Heart left ventricle (tissue), 16 donors: Measurements from ENCODE around the gene TPST2. TPM values are rescaled to one million over a fixed set of nuclear protein-coding genes. Genes with fewer than 3 reads are reported as not detected.
A peak's percentile ranks its signal among the peaks of the same experiment; 100 is the strongest.

ENCODE experiments used
- ATAC-seq, 4 donors: fragments of 200-7000 bp; cut with Tn5 transposase; one replicate each; pipeline ENCODE4 v1.9.1; 2020 to 2022; ENCODE audit warnings: moderate library complexity in 4 of 4, mild to moderate bottlenecking in 3 of 4, moderate number of reproducible peaks in 1 of 4
- DNase-seq, 5 donors: peaks; one replicate each; pipeline ENCODE4 v3.0.0-alpha.2; 2020
- H3K27ac ChIP-seq, 12 donors: fragments of 200-600 bp; sonication (generic) in 4 of 12; one replicate each; pipeline versions ENCODE4 v1.5.0 to v1.8.0; 2016 to 2022; ENCODE audit warnings: mild to moderate bottlenecking in 2 of 12
- H3K27me3 ChIP-seq, 9 donors: fragments of 200-600 bp; sonication (generic) in 2 of 9; one replicate each; pipeline versions ENCODE4 v1.5.1 to v1.8.0; 2016 to 2022; ENCODE audit warnings: mild to moderate bottlenecking in 3 of 9
- H3K36me3 ChIP-seq, 9 donors: fragments of 200-600 bp; sonication (generic) in 2 of 9; one replicate each; pipeline versions ENCODE4 v1.5.0 to v1.8.0; 2018 to 2022; ENCODE audit warnings: mild to moderate bottlenecking in 2 of 9
- H3K4me1 ChIP-seq, 12 donors: fragments of 200-600 bp; sonication (generic) in 4 of 12; one replicate each; pipeline versions ENCODE4 v1.5.0 to v1.8.0; 2016 to 2022; ENCODE audit warnings: mild to moderate bottlenecking in 3 of 12
- H3K4me3 ChIP-seq, 12 donors: fragments of 200-600 bp; sonication (generic) in 4 of 12; one replicate each; pipeline versions ENCODE4 v1.5.0 to v1.8.0; 2017 to 2022; ENCODE audit warnings: mild to moderate bottlenecking in 9 of 12, moderate library complexity in 4 of 12
- H3K9me3 ChIP-seq, 12 donors: fragments of 200-600 bp; sonication (generic) in 4 of 12; one replicate each; pipeline versions ENCODE4 v1.5.0 to v1.8.0; 2016 to 2022; ENCODE audit warnings: mild to moderate bottlenecking in 1 of 12
- CTCF ChIP-seq, 12 donors: fragments of 200-600 bp; sonication (generic) in 4 of 12; IDR thresholded peaks; one replicate each; pipeline versions ENCODE4 v1.5.0 to v1.8.0; 2018 to 2022; ENCODE audit warnings: antibody characterized with exemption in 12 of 12, mild to moderate bottlenecking in 5 of 12
- POLR2A ChIP-seq, 2 donors: fragments of 450-650 bp; IDR thresholded peaks; one replicate each; pipeline ENCODE4 v1.6.1; 2017; ENCODE audit warnings: antibody characterized with exemption in 2 of 2, mild to moderate bottlenecking in 2 of 2, moderate library complexity in 2 of 2
- WGBS, 4 donors: extraction: QIAGEN DNeasy Blood & Tissue Kit in 2 of 4; methylation state at CpG; one replicate each; pipeline versions ENCODE4 v1.1.5 to v1.1.7; 2013 to 2018; 5-methylcytosine and 5-hydroxymethylcytosine counted together
- intact Hi-C, 10 donors: fragments of 100-400 bp; cut with DNase I; formaldehyde crosslinking; loops; one replicate each; pipeline versions ENCODE4 v1.11.1 to v1.14.2; 2022
- polyA plus RNA-seq, 2 donors: library from polyadenylated mRNA; stranded (reverse); fragments of 200-250 nt; gene quantifications; one replicate each; pipeline ENCODE4 v1.2.3, GENCODE V29; 2013
- total RNA-seq, 9 donors: library from RNA; depleted of rRNA in 2 of 9; stranded (reverse); fragments of >200 nt in 2 of 9; fragmentation: NEBNext Ultra II Directional in 3 of 9; extraction: Animal tissue kit (Norgen Biotek cat#: 25700) in 3 of 9; gene quantifications; one replicate each; pipeline versions ENCODE4 v1.1.0 to v1.2.4, GENCODE V29; 2016 to 2023
- donor health status: ischemic (EF 13 %, LVEDD 7.1; RV severe dilation, severe dysfunction).
- donor health status: healthy with polysubstance abuse.
- donor health status: DM: no; HTN: yes; CAD: no.
- donor health status: DM: no; HTN: no; CAD: no.
- donor health status: ischemic (EF 25% LVEDD 6.9; RV normal size, moderate dysfunction).
- donor health status: ischemic (EF 25% LVEDD 5.7; RV mildly dilated, moderate dysfunction).
- donor health status: healthy.
- donor health status: DM: yes; HTN: yes; CAD: no.
- donor health status: ischemic (EF 35%, LVEDD 5.7; RV mildly dilated, moderate dysfunction).
- donor health status: nonischemic (EF 11% LVEDD 7.7; RV severe dilation, severe dysfunction).
- donor health status: DM: yes; HTN: yes; CAD: no.
- donor health status: PGD.
- donor health status: ischemic (EF 29% LVEDD 5.4; RV normal size, mild dysfunction).
- donor health status: nonischemic (EF 23%, LVEDD 6.1; RV moderate dilation, normal function).

TPST2 gene
- total and polyA plus RNA-seq, 11 donors = 12.1 to 103 (median 25.2) TPM

- peak in 2 of 5 donors; percentile 38 to 67 for DNase-seq
Measured at GRCh38 chr22:26579331-26579886, 10.5 kb downstream of the TPST2 start.

GRCh38 chr22:26577081-26577480 is 12.9 kb downstream of the TPST2 start:
- Histone ChIP-seq H3K9me3 (no peaks in the 10 kb centered on the region), H3K27me3 (no peaks in the 10 kb centered on the region), H3K27ac (no peak overlapping the region), H3K36me3 (peaks cover 0 to 6% (median 3%) of the 10 kb centered on the region in 9 donors), H3K4me1 (peaks cover 0 to 73% (median 16%) of the 10 kb centered on the region in 12 donors), H3K4me3 (no peak overlapping the region)
- ATAC-seq (no peak), DNase-seq (no peak)
- 91 to 98% (median 93%) methylated on average over 7 of the region's 7 CpGs for WGBS, 4 donors
- TF ChIP-seq POLR2A (IDR thresholded peaks at IDR 0.05) (no peak), CTCF (IDR thresholded peaks at IDR 0.05) (no peak)
- intact Hi-C loops = no loop called here

More at GRCh38 chr22:26579331-26579886, 10.5 kb downstream of the TPST2 start:
- peak overlapping the region in 1 of 12 donors; percentile 8 for H3K4me3 ChIP-seq
- 49 to 63% (median 53%) methylated on average over 10 of the region's 10 CpGs for WGBS, 4 donors
- H3K4me1 ChIP-seq = peaks cover 0 to 51% (median 17%) of the 10 kb centered on the region in 12 donors
- TF ChIP-seq POLR2A (IDR thresholded peaks at IDR 0.05) (no peak), CTCF (IDR thresholded peaks at IDR 0.05) (no peak)
- peak in 3 of 4 donors; percentile 30 to 74 (median 67) for ATAC-seq
- no peaks in the 10 kb centered on the region for H3K27me3 ChIP-seq
- H3K36me3 ChIP-seq = peaks cover 0 to 18% (median 7%) of the 10 kb centered on the region in 9 donors
- H3K27ac ChIP-seq = peak overlapping the region in 1 of 12 donors; percentile 60
- no peaks in the 10 kb centered on the region for H3K9me3 ChIP-seq
- intact Hi-C loops = no loop called here

DNA sequence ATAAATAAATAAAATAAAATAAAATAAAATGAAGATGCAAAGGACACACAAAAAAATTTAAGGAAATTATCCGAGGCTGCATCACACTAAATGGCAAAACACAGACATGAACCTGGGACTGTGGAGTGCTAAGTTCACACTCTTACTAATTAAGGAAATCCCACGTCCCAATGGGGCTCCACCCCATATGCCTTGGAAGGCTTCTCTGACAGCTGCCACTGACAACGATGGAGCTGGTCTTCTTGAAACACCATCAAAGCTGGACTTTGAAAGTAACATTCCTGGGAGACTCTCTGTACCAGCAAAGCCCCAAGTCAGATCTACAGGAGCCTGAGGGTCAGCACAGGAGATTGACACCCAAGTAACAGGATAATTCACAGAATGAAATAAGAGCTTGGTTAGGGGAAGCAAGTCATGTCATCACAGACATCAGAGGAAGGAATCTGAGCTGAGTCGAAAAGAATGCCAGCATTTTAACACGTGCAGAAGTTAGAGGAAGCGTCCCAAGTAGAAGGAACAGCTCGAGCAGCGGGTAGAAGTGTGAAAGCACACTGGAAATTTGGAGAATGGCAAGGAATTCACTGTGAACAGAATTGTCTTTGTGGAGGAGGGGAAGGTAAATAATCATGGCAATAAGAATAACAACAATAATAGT is 13.8 kb downstream of the TPST2 start:
- Histone ChIP-seq H3K9me3 (no peaks in the 10 kb centered on the region), H3K4me1 (peaks cover 0 to 74% (median 16%) of the 10 kb centered on the region in 12 donors), H3K36me3 (no peaks in the 10 kb centered on the region), H3K27ac (peak overlapping the region in 1 of 12 donors; percentile 61), H3K4me3 (no peak overlapping the region), H3K27me3 (no peaks in the 10 kb centered on the region)
- intact Hi-C loops = no loop called here
- DNase-seq = no peak
- no peak for ATAC-seq
- TF ChIP-seq POLR2A (IDR thresholded peaks at IDR 0.05) (no peak), CTCF (IDR thresholded peaks at IDR 0.05) (no peak)
- WGBS, 4 donors = 37 to 46% (median 42%) methylated on average over 8 of the region's 8 CpGs

- Histone ChIP-seq H3K27me3 (no peaks in the 10 kb centered on the region), H3K27ac (peak overlapping the region in 2 of 12 donors; percentile 30 to 81), H3K4me3 (no peak overlapping the region), H3K9me3 (no peaks in the 10 kb centered on the region), H3K36me3 (no peaks in the 10 kb centered on the region), H3K4me1 (peaks cover 0 to 72% (median 13%) of the 10 kb centered on the region in 12 donors)
- WGBS, 4 donors = 82 to 85% (median 82%) methylated on average over 7 of the region's 7 CpGs
- DNase-seq (no peak), ATAC-seq (no peak)
- TF ChIP-seq POLR2A (IDR thresholded peaks at IDR 0.05) (no peak), CTCF (IDR thresholded peaks at IDR 0.05) (no peak)
- intact Hi-C loops = no loop called here
Measured at GRCh38 chr22:26574001-26574723, 15.8 kb downstream of the TPST2 start.
